ENCODE measurements around the gene CLDN20. TPM values are rescaled to one million over a fixed set of nuclear protein-coding genes. Genes with fewer than 3 reads are reported as not detected.

Gene CLDN20
- polyA plus RNA-seq, 1 experiment, result not detected

GRCh38 chr6:155250701-155251381, 13.0 kb upstream of the CLDN20 start:
- CTCF ChIA-PET, result interaction anchor here (0.7 to 2.8 kb wide), 5 partner anchors 14 to 383 kb away, joined by 3 to 13 read pairs (median 5); no protein-coding TSS in a partner anchor
- TF ChIP-seq, protein P1, sequence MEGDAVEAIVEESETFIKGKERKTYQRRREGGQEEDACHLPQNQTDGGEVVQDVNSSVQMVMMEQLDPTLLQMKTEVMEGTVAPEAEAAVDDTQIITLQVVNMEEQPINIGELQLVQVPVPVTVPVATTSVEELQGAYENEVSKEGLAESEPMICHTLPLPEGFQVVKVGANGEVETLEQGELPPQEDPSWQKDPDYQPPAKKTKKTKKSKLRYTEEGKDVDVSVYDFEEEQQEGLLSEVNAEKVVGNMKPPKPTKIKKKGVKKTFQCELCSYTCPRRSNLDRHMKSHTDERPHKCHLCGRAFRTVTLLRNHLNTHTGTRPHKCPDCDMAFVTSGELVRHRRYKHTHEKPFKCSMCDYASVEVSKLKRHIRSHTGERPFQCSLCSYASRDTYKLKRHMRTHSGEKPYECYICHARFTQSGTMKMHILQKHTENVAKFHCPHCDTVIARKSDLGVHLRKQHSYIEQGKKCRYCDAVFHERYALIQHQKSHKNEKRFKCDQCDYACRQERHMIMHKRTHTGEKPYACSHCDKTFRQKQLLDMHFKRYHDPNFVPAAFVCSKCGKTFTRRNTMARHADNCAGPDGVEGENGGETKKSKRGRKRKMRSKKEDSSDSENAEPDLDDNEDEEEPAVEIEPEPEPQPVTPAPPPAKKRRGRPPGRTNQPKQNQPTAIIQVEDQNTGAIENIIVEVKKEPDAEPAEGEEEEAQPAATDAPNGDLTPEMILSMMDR (IDR thresholded peaks at IDR 0.05; ENCODE audit: insufficient read depth, low read depth, low read length), result no peak
- DNase-seq (ENCODE audit: low read depth), result no peak
- H3K4me3 ChIP-seq (ENCODE audit: low read depth, low read length), result no peak overlapping the region
- no peaks in the 10 kb centered on the region for H3K27me3 ChIP-seq (ENCODE audit: control insufficient read depth, insufficient read depth, low read length)
- H3K36me3 ChIP-seq (ENCODE audit: control insufficient read depth, insufficient read depth, low read length), result peaks cover 9% of the 10 kb centered on the region
- POLR2A ChIA-PET, result no interaction called here

- ChIA-PET CTCF (interaction anchor here (0.9 to 2.8 kb wide), 2 partner anchors 9 to 75 kb away, joined by 5 to 13 read pairs; no protein-coding TSS in a partner anchor), POLR2A (no interaction called here)
- TF ChIP-seq, protein P1 (IDR thresholded peaks at IDR 0.05; ENCODE audit: insufficient read depth, low read depth, low read length), result no peak
- DNase-seq (ENCODE audit: low read depth), result no peak
- H3K36me3 ChIP-seq (ENCODE audit: control insufficient read depth, insufficient read depth, low read length), result peaks cover 9% of the 10 kb centered on the region
- H3K4me3 ChIP-seq (ENCODE audit: low read depth, low read length), result no peak overlapping the region
- H3K27me3 ChIP-seq (ENCODE audit: control insufficient read depth, insufficient read depth, low read length), result no peaks in the 10 kb centered on the region
Measured at GRCh38 chr6:155252581-155252980, 11.2 kb upstream of the CLDN20 start.

DNA sequence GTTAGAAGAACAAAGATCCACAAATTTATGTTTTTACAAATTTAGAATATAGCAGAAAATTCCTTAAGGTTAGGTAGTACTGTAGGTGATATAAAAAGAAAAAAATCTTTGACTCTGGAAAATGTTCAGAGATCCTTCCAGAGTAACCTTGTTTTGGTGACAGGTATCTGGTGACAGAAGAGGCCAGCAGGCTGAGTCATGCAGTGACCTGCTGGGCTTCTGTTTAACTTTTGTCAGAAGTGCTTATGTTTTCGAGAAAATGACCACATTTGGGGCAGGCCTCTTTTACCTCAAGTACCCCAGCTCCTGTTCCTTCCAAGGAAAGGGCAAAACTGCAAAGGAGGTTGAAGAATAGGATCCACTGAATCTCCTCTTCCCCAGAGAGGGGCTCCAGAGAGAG, 10.5 kb upstream of the CLDN20 start:
- DNase-seq (ENCODE audit: low read depth), result no peak
- peaks cover 11% of the 10 kb centered on the region for H3K36me3 ChIP-seq (ENCODE audit: control insufficient read depth, insufficient read depth, low read length)
- CTCF ChIA-PET, result interaction anchor here (0.6 kb wide), 1 partner anchor 14 kb away, joined by 3 read pairs; no protein-coding TSS in a partner anchor

GRCh38 chr6:155254139-155254538, 9.7 kb upstream of the CLDN20 start:
- ChIA-PET POLR2A (no interaction called here), CTCF (no interaction called here)
- Histone ChIP-seq H3K4me3 (ENCODE audit: low read depth, low read length) (no peak overlapping the region), H3K27me3 (ENCODE audit: control insufficient read depth, insufficient read depth, low read length) (no peaks in the 10 kb centered on the region), H3K36me3 (ENCODE audit: control insufficient read depth, insufficient read depth, low read length) (peaks cover 17% of the 10 kb centered on the region)
- DNase-seq (ENCODE audit: low read depth), result no peak
- TF ChIP-seq, protein P1 (IDR thresholded peaks at IDR 0.05; ENCODE audit: insufficient read depth, low read depth, low read length), result no peak

More for the DNA sequence above, 10.5 kb upstream of the CLDN20 start:
- TF ChIP-seq, protein P1 (IDR thresholded peaks at IDR 0.05; ENCODE audit: insufficient read depth, low read depth, low read length), result no peak
- Histone ChIP-seq H3K4me3 (ENCODE audit: low read depth, low read length) (no peak overlapping the region), H3K27me3 (ENCODE audit: control insufficient read depth, insufficient read depth, low read length) (no peaks in the 10 kb centered on the region)
- POLR2A ChIA-PET, result no interaction called here

DNA sequence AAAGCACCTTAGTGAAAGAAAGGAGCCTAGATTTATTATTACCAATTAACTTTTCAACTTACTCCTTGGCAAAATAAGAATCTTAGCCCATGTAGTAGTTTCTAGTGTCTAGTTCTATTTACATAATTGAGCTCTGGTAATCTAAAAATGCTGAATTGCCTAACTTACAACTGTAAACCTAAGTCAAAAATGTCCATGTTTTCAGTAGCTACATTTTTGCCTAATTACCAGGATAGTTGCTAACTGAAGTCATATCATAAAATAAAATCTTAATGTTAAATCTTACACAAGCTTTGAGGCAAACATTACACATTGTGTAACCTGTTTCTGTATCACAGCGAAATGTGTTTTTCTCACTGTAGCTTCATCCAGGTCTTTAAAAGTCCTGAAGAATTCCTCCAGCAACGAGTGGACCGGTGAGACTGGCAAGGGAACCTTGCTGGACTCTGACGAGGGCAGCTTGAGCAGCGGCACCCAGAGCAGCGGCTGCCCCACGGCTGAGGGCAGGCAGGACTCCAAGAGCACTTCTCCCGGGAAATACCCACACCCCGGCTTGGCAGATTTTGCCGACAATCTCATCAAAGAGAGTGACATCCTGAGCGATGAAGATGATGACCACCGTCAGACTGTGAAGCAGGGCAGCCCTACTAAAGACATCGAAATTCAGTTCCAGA, 7.6 kb upstream of the CLDN20 start:
- TF ChIP-seq, protein P1 (IDR thresholded peaks at IDR 0.05; ENCODE audit: insufficient read depth, low read depth, low read length), result no peak
- ChIA-PET CTCF (interaction anchor here (0.7 kb wide), 1 partner anchor 8 kb away, joined by 3 read pairs; no protein-coding TSS in a partner anchor), POLR2A (no interaction called here)
- no peaks in the 10 kb centered on the region for H3K27me3 ChIP-seq (ENCODE audit: control insufficient read depth, insufficient read depth, low read length)
- peaks cover 20% of the 10 kb centered on the region for H3K36me3 ChIP-seq (ENCODE audit: control insufficient read depth, insufficient read depth, low read length)
- H3K4me3 ChIP-seq (ENCODE audit: low read depth, low read length), result no peak overlapping the region
- no peak for DNase-seq (ENCODE audit: low read depth)

All from BJ (cell line).